NCI-H2081 (cell line): ENCODE measurements around the gene CNTN4.

Source experiments
- DNase-seq, 2 experiments: peaks; one replicate each; lab custom pipeline; 2025; lab: John Stamatoyannopoulos, UW

The CNTN4 gene

DNA sequence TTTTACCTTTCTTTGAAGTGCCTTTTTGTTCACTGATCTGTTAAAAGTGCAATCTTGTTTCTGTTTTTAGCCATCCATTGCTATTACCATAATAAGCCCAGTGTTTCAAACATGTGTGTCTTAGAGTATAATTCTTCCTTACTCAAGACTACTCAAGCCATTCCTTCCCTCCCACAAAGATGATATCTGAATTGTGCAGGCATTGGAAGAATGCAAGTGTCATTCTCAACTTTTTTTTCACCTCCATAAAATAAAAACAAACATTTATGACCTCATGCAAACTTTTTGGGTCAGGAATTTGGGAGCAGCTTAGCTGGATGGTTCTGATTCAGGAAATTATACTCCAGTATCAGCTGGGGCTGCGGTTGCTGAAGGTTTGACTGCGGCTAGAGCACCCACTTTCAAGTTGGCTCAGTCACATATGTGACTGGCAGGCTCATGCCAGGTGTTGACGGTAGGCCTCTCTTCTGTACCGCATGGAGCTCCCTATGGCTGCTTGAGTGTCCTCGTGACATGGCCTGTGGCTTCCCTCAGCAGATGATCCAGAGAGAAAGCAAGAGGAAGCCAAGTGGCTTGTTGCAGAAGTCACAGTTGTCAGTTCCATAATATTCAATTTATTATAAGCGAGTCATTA is 490.8 kb downstream of the CNTN4 start:
- no peak for DNase-seq

DNA sequence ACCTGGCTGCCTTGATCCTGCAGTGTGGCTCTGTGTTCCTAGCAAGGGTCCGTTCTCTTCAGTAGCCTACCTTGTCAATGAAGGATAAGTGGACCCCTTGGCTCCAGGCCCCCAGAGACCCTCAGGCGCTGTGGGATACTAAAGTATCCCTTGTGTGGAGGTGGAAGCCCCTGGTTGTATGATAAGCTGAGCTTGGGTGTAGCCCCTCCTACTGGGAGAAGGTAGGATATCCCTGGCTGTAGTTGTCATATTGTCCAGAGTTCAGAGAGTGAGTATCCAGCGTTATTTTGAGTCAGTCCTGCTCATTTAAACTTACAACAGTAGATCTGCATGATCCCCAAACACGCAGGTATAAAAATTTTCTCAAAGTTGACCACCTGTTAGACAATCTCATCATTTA is 496.8 kb downstream of the CNTN4 start:
- DNase-seq = no peak

DNA sequence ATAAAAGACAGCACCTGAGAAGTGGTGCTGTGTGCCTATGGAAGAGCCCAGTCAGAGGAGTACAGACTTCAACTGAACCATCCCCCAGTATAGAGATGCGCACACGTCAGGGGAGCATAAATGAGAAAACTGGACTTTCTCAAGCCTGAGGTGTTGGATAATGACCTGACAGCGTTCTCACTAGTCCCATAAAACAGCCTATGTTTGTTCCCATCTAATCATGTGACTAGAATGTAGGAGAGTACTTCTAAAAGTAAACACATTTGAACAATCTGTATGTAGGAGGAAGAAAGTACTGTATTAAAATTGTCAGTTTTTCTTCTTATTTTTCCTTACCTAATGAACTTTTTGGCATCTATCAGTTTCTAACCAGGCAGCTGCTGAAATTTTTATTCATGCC is 498.9 kb downstream of the CNTN4 start:
- no peak for DNase-seq

DNA sequence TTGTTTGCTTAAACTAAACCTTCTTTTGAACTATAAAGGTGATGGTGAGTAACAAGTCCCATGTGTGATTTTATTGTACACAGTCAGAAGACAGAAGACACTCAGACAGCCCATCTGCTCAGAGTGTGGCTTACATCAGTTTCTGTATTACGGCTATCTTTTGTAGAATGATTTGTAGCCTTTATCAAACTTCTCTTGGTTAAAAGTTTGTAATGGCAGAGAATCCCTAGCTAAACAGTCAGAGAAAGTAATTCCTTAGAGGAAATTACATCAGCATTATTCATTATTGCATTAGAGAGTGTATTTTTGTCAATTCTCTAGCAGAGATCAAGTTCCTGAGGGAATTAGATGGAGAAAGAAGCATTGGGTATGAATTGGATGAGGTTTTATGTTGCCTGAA is 500.8 kb downstream of the CNTN4 start:
- no peak for DNase-seq

DNA sequence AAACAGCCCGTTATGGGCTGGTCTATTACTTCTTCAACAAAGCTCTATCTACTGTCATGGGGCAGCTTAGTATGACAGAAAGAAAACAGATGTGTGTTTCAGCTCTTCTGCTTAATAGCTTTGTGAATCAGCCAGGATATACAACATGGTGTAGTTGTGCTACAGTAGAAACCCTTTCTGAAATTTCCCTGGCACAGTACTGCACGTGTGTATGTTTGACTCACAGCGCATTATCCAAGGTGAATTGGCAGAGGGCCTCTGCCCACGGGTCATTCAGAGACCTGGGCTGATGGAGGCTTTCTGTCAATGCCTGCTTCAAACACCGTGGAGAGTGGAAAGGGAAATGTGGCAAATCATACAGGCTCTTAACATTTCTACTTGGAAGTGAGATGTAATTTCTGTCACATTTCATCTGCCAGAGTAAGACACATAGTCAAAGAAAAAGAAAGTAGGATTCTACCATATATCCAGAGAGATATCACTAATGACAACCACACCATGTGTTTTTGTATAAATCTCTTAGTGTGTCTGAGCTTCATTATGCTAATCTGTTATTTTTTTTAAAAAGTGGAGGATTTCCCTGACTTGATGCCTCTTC is 505.1 kb downstream of the CNTN4 start:
- DNase-seq = no peak

DNA sequence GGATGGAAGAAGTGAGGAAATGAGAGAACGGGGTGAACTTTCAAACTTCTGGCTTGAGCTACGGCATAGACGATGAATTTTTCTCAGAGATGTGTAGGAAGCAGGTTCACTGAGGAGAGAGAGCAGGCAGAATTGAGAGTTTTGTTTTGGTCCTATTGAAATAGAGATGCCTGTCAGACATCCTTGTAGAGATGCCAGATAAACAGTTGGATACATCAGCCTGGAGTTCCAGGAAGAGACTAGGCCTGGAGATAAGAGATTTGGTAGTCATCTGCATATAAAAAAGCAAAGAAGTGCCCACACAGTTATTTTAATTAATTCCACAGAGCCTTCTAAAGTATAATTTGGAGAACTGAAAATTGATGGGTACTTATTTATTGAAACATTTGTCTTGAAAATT is 515.9 kb downstream of the CNTN4 start:
- no peak for DNase-seq

DNA sequence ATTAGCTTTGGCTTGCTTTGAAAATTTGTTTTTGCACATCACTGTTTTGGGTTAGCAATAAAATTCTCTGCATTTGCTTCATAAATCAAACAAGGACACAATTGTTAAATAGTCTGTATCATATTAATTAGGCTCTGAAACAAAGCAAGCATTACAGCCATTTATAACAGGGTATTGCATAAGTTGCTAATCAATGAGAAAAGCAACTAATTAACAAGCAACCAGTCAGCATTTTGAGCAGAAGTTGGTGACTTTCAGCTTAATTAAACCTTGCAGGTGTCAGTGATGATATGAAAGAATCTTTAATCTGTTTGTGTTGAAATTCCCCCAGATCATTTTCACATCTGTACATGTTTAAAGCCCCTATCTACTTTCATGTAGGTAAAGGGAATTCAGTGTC is 516.4 kb downstream of the CNTN4 start:
- DNase-seq = no peak

DNA sequence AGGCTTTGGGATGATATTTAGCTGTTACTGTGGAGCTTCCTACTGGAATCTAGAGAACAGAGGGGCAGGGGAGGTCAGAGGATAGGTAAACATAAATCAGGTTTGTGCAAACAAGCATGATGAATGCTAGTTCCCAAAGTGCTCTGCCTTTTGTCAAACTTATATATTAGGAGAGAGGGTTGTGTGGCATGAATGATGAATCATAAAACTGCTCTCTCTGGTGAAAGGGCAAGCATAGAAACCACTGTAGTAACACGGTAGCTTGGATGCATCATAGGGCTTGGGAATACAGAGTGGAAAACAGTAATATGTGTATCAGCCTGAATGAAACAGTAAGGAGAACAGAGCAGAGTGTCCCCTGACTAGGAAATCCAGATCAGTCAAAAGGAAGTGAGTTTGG is 524.8 kb downstream of the CNTN4 start:
- DNase-seq = no peak

DNA sequence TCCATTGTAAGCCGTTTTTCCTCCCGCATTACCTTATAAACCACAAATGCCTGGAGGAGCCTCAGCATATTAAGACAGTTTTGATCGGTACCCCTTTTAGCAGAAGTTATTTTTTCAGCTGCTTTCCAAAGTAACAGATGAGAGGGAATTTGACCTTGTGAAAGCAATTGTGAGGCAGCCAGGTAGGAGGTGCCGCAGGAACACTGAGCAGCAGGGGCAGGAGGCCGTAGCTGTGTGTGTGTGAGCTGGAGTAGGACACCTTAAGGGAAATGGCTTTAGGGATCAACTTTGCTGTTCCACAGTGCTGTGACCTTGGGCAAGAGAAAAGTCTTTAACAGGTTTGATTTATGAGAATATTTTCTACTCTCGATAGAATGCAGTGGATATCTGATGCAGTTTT is 529.5 kb downstream of the CNTN4 start:
- DNase-seq = no peak

DNA sequence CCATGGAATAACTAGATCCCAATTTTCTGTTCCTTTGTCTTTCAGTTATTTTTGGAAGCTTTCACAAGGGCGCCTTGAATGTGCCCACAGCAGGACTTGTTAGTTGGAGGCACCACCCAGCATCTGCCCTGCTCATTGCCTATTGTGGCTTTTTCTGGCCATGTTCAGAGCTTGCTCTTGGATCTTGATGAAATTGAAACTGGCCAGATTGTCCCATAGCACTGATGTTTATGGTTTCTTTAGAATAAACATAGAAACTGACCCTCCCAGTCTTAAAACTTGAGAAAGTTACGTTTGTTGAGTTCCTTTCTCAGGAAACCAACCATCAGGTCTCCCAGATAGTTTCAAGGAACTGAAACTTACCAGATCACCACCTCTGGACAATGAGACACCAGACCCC is 536.8 kb downstream of the CNTN4 start:
- no peak for DNase-seq

DNA sequence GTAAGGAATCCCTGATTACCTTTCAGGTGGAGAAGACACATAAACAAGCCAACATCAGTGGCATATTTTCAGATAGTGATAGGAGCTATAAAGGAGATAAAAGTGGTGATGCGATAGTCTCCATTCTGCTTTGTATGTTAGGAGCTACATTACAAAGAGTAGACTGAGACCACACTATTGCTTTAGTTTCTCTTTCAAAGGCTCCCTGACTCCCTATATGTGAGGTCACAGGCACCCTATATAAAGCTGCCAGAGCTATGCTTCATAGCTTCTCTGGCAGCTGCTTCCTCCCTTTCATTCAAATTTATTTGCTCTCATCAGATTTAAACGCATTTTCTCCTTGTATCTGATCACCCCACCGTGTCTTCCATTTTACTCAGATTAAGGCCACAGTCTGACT is 544.9 kb downstream of the CNTN4 start:
- no peak for DNase-seq

DNA sequence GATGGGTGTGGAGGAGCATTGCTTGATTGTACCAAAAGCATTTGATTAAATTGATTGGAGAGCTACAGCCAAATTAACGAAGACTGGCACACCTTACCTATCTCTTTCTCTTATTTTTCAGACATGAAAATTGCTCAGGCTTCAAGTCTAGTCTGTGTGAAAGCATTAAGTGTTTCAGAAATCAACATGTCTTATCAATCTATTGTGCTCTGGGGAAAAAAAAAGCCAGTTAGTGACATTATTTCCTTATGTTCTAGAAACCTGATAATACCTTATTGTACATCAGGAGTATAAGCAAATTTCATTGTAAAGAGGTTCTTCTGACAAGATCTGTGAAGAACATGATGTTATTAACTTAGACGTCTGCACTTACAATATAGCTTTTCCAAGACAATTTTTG is 546.3 kb downstream of the CNTN4 start:
- no peak for DNase-seq

DNA sequence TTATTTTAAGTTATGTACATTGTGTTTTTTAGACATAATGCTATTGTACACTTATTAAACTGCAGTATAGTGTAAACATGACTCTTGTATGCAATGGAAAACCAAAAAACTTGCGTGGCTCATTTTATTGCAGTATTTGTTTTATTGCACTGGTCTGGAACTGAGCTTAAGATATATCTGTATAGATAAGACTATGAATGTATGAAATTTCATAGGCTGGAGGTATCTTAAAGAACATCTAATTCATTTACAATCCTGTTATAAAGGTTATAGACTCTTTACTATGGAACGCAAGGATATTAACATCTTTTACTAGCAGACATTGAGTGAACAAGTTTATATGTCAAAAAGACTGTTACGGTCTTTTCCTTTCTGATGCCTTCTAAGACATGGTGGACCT is 552.1 kb downstream of the CNTN4 start:
- no peak for DNase-seq

DNA sequence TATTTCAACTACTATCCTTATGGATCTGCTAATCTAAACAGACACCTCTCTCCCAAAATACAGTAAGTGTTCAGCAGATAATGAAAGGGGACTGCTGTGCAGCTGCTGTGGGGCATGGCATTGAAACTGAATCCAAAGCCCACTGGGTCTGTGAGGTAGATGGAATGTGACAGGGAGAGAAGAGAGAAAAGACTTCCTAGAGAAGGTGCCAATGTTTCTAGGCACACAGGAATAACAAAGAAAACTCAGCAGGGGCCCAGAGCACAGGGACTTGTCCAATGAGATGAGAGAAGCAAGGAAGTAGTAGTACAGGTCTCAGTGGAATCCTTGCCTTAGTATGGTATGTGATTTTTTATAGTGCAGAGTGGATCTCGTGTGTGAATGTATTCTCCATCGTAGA is 553.7 kb downstream of the CNTN4 start:
- no peak for DNase-seq

DNA sequence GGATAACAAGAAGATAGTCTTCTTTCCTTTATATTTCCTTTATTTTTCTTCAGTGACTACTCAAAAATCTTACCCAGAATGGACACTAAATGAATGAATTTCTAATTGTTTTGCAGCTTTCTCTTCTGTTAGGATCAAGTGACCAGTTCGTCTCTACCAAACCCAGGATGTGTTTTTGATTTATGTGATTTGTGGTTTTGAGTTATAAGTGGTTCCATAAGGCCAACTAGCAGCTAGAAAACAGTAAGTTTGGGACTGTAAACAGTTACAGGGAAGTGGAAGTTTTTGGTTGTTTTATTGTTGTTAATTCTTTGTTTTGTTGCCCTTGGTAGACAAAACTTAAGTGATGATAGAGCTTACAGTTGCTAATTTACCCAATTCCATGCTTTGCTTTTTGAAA is 555.0 kb downstream of the CNTN4 start:
- no peak for DNase-seq

DNA sequence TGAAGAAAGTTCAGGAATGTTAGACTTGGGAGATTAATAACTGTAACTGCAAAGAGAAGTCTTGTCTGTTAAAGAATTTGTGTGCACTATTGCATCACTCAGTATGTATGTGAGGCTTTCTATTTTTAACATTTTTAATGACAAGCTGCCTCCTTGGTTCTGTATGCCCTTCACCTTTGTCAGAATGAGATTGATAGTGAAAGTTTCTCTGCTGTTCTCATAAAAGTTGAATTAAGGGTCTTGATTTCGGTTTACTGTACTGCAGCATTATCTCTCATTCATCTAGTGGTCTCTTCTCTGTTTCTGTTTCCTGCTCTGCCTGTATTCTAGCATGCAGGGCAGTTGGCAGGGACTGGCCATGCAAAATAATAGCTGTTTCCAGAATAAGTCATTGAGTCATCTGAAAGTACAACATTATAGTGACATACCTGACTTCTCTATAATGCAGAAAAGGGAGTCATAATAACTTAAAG is 556.6 kb downstream of the CNTN4 start:
- no peak for DNase-seq

DNA sequence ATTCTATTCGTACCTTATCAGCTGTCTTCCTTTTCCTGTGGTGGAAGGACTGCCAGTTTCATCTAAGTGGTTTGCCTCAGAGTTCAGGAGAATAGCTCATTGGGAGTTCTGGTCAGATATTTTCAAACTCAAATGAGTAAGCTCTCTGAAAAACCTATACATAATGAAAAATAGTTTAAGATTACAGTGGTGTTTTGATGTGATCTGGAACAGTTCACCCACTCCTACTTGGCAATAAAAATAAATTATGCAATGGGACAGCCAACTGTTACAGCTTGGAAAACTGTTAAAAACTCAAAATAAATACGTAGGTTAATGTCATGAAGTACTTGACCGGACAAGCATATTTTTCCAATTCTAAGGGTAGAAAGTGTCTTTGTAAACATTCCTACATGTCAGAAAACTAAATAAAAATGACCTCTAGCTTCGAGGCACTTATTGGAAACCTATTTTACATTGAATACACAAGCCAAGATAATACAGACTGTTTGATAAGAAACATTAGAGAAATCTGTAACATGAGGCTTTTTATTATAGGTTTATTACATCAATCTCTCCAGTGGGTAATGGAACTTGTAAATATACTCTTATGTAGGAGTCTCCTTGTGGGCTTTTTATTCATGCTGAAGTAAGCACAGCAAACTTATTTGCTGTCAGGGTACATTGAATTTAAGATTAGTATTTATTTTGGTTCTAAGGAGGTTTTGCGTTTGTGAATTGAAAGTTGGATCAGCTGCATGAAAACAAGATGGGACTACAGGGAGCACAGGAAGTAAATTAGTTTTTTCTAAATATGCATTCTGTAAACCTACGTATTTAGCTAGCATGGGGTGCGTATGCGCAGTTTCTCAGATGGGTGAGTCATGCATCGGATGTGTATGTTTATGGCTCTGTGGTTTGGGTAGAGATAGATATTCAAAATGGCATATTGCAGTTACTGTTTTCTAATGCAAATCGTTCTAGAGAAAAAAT is 558.4 kb downstream of the CNTN4 start:
- DNase-seq = no peak

DNA sequence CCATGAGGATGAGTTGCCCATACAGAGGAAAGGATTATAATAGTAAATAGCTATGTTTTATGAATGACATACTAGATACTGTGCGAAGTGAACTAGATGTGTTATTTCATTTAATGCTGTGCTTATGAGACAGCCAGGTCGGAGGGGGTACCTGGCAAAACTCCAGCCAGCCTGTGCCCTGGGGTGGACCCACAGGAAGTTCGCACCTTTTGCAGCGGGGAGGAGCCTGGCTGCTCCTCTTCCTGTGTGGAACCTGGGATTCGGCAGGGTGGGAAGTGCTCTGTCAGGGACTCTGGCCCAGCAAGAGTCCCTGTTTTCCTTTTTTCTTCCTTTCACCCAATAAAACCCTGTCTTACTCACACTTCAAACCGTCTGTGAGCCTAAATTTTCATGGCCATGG is 559.3 kb downstream of the CNTN4 start:
- DNase-seq = no peak

DNA sequence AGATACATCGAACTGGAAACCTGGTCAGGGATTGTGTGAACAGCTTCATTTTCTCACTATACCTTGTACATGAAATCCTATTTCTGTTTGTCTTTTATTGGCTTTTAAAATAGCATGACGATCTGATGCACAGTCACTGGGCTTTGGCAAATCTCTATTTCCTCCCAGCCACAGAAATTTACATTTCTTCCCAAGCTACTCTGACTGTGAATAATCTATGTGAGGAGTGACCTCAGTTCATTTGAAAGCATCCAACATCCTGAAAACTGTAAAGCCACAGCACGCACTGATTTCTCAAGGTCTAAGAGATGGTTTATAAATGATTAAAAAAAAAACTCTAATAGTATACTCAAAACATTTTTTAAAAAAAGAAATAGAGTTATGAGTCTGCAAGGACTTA is 561.2 kb downstream of the CNTN4 start:
- DNase-seq = no peak

DNA sequence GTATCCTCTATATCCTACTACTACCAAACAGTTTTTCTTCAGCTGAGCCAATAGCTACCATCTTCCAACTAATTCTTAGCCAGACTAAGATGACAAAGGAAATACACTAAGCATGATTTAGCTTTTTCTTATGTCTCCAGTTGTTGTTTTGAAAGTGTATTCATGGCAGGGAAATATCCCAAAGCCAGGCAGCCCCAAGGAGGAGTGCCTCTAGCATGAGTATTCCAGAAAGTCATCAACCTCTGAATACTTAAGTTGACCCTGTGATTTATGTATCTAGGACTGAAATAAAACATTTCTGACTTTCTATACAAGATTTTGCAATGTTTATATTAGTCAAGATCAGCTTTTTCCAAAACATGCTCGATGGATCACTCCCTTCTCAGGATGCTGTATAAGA is 562.4 kb downstream of the CNTN4 start:
- DNase-seq = no peak

DNA sequence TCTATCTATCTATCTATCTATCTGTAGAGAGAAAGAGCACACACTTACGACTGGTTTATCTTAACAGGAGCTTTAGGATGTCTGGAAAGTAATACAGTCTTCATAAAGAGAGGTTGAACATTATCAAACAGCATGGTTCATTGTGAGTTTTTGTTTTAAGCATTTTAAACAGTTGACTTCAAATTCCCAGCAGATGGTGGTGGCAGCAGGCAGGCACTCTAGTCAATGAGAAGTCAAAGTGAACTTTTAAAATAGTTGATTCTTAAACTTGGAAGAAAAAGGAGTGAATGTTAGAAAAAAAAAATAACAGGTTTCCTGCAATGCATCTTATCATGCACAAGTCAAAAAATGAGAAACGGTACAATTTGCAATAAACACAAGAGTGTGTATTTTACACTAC is 578.8 kb downstream of the CNTN4 start:
- no peak for DNase-seq

DNA sequence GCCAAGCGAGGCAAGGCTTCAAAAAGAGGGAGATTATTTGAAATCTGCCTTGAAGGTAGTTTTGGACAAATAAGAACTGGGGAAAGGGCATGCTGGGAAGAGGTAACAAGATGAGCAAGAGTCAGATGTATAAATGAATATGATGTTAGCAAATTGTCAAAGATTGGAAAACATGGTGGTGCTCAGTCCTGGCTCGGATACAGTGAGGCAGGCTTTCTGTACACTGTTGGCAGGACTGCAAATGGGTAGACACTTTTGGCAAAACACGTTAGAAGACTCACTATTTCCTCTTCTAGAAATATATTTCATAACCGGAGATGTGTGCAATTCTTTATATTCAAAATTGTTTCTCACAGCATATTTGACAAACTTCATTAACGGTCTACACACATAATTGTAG is 581.6 kb downstream of the CNTN4 start:
- no peak for DNase-seq

DNA sequence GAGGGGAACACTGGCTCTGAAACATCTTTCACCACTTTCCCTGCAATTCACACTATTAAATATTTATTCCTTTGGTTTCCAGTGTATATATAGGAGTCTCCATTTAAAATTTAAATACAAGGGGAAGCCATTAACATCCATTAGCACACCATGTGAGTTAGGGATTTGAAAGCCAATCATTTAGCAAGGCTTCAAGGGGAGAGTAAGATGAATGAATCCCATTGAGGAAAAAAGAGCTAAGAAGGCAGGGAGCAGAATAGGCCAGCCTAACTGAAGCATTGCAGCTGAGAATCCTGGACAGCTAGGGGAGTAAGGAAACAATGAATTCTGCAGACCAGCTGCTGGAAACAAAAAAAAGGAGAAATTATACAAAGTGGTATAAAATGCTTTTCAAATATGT is 585.4 kb downstream of the CNTN4 start:
- peak in 1 of 2 experiments; percentile 2 for DNase-seq
